Renal pelvis (tissue), 4 donors: ENCODE measurements around the gene FNDC8. TPM values are rescaled to one million over a fixed set of nuclear protein-coding genes. Genes with fewer than 3 reads are reported as not detected.
"Not testable (repeated sequence)": the region's sequence is repeated elsewhere in the genome, so short reads cannot be mapped to it uniquely, and the experiment has no call there.

Experiments used
- DNase-seq: peaks from one replicate; pipeline ENCODE4 v3.0.0-alpha.2; 2013
- polyA plus RNA-seq, 3 donors: library from polyadenylated mRNA; unstranded; fragments of 120-200 nt; gene quantifications; one replicate each; pipeline ENCODE4 v1.2.1, GENCODE V29; 2013; ENCODE audit not compliant: insufficient read length in 3 of 3

FNDC8 gene
- polyA plus RNA-seq, 3 donors = 0.11 to 0.32 (median 0.25) TPM

GRCh38 chr17:35094902-35095301 lies 26.5 kb upstream of the FNDC8 start:
- DNase-seq = no peak

DNA sequence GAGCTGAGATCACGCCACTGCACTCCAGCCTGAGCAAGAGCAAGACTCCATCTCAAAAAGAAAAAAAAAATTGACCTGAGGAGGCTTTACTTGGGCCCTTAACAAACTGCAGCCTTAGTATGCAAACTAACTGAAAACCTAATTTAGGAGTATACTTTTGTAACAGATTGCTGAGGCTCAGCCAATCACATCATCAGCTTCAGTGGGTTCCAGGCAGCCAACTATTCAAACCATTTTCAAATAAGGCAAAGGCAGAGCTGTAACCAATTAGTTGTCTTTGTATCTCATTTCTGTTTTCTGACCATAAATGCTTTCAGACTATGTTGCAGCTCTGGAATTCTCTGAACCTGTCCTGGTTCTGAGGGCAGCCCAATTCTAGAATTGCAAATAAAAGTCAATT lies 25.7 kb upstream of the FNDC8 start:
- no peak for DNase-seq

- no peak for DNase-seq
Observed at GRCh38 chr17:35097776-35098175, 23.6 kb upstream of the FNDC8 start.

- no peak for DNase-seq
Observed at GRCh38 chr17:35099908-35100307, 21.5 kb upstream of the FNDC8 start.

DNA sequence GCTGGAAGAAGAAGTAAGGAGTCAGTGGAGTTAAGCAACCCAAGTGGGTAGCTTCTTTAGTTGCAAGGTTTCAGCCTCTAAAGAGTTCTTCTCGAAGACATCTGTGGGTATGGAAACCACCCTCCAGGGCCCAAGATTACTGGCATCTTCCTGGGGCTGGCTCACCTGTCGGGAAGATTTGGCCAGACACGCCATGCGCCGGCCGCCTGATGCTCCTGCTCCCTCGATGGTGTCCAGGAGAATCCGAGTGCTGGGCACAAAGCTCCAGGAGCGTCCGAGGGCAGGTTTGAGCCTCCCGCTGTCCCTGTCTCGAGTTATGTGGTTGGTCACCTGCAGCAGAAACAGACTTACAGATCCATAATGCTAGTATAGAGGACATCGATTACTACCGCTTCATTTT lies 20.4 kb upstream of the FNDC8 start:
- DNase-seq = no peak

- no peak for DNase-seq
Observed at GRCh38 chr17:35101725-35102124, 19.7 kb upstream of the FNDC8 start.

GRCh38 chr17:35103271-35103670 lies 18.1 kb upstream of the FNDC8 start:
- no peak for DNase-seq

- no peak for DNase-seq
Observed at GRCh38 chr17:35104844-35105450, 16.5 kb upstream of the FNDC8 start.

GRCh38 chr17:35110791-35111190 lies 10.6 kb upstream of the FNDC8 start:
- DNase-seq = not testable (repeated sequence)

GRCh38 chr17:35116845-35117244 lies 4.6 kb upstream of the FNDC8 start:
- no peak for DNase-seq

DNA sequence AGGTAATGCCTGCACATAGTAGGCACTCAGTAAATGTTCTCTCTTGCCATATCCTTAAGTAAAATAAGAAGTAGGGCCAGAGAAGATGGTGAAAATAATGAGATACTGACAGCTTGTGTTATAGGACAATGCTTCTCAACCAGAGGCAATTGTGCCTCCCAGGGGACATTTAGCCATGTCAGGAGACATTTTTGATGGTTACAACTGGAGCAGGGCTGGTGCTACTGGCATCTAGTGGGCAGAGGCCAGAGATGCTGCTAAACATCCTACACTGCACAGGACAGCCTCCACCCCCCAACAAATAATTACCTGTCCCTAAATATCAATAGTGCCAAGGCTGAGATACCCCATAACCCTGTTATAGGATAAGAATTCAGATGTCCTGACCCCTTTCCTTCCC lies 3.4 kb upstream of the FNDC8 start:
- DNase-seq = no peak

- DNase-seq = peak; percentile 74
Observed at GRCh38 chr17:35119370-35120165, 1.8 kb upstream of the FNDC8 start, which contains the start of gene RAD51D. RAD51D (minus strand) TSS chr17:35119860; CDS start chr17:35119613, 247 bp downstream.

DNA sequence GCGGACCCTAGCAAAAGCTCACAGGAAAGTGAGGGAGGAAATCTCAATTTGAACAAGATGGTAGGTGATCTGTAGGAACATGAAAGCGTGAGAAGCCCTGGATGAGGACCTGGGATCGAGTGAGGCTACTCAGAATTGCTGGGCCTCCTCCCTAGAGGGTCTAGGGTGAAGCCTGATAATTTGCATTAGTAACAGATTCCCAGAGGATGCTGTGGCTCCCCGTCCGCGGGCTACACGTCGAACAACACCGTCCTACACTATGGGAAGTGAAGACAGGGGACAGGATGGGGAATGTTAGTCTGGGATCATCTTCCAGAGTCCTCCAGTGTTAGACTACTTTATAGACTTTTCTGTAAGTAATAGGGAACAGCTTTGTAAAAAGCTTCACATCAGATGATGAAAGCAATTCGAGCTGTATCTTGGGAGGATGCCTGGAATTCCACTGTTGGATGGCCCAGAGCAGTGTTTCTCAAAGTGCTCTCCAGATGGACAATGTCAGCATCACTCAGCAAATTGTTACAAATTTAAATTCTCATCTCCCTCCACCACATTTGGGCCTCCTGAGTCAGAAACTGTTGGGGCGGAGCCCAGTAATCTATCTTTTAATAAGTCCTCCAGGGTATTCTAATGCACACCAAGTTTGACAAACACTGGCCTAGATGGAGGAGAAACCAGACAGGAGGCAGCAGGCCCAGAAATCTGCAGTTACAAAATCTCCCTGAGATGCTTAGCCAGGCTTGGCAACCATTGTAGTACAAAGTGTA lies 6.5 kb downstream of the FNDC8 start:
- DNase-seq = no peak

DNA sequence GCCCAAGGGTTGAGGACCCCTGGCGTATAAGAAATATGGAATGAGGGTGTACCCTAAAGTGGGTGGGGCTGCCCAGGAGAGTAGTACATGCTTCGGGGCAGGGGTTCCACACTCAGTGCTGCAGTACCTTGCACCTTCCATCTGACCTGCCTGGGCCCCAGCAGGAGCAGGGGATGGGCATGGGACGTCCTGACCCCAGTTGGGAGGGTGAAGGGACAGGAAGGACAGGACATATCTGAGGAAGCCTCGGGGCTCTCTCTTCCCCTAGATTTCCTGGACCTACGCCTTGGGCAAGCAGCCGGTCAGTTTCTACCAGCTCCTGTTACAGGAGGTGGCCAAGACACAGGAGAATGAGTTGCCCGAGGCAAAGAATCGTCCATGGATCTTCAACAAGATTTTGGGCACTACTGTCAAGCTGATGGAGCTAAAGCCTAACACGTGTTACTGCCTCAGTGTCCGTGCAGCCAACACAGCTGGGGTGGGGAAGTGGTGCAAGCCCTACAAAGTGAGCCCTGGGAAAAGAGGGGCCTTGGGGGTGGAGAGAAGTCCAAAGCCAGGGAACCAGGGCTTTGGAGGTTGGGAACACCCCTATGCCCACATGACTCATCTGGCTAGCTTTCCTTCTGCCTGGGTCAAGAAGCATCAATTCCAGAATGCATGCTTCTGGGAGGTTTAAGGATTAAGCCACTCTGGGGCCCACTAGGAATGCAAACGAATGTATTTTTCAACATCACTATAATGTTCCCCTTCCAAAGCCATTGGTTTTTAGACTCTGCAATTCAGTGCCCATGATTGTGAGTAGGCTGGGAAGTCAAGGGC lies 7.9 kb downstream of the FNDC8 start:
- DNase-seq = no peak

DNA sequence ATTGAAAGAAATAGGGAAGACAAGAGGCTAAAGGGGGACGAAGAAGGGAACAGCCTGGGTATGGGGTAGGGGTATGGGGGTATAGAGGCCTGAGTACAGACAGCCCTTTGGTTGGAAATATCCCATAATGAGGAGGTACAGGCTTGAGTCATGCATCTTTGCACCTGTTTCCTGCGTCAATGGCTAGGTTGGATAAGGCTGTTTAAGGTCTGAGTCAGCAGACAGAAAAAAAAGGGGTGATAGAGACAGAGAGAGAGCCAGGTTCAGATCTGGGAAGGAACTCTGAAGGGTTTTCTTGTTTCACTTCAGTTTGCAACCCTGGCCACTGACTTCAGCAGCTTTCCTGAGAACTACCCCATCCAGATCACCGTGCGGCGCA lies 8.5 kb downstream of the FNDC8 start:
- DNase-seq = no peak

- DNase-seq = no peak
Observed at GRCh38 chr17:35130392-35130791, 9.0 kb downstream of the FNDC8 start.

GRCh38 chr17:35132099-35132498 lies 10.7 kb downstream of the FNDC8 start:
- no peak for DNase-seq

DNA sequence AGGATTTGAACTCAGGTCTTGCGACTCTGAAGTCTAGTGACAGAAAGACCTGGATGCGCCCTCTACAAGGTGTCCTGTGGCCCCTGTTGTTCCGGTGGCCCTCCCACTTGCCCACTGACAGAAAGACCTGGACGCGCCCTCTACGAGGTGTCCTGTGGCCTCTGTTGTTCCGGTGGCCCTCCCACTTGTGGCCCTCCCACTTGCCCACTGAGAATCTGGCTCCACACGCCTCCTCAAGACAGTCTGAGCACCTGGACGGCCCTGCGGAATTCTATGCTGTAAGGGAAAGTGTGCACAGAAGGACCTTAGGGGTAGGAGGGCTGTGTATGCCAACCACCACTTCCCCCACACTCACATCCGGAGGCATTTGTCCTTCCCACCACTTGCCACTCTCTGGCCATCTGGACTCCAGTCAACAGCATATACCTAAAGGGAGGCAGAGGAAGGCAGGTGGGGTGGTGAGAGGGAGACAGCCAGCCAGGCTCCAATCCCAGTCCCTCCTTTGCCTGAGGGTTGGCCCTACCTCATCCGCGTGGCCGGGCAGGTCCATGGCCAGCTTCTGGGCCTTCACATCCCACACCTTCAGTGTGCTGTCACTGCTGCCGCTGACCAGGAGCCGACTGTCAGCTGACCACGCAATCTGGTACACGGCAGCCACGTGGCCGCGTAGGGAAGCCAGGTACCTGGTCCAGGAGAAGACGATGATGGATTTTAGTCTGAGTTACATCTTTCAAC lies 11.6 kb downstream of the FNDC8 start:
- no peak for DNase-seq

- DNase-seq = no peak
Observed at GRCh38 chr17:35135322-35135721, 13.9 kb downstream of the FNDC8 start.

DNA sequence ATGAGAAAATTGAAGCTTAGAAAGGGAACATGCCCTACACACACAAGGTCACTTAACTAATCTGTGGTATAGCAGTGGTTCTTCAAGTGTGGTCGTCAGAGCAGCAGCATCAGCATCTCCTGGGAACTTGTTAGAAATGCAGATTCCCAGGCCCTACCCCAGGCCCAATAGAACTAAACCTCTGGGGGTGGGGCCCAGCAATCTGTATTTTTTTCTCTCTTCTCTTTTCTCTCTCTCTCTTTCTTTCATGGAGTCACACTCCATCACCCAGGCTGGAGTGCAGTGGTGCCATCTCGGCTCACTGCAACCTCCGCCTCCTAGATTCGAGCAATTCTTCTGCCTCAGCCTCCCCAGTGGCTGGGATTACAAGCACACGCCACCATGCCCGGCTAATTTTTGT lies 16.8 kb downstream of the FNDC8 start:
- no peak for DNase-seq
